Karpas-422 (cell line): ENCODE data around the gene OTOGL. TPM values are rescaled to one million over a fixed set of nuclear protein-coding genes. Genes with fewer than 3 reads are reported as not detected.
"Not testable (repeated sequence)": the region's sequence is repeated elsewhere in the genome, so short reads cannot be mapped to it uniquely, and the experiment has no call there.

Source experiments
- DNase-seq: peaks from one replicate; pipeline ENCODE4 v3.0.0-alpha.2; 2015
- H2AFZ ChIP-seq: fragments of 200-600 bp; sonication (generic); 2 replicates; pipeline ENCODE4 v1.6.1; 2014; ENCODE audit warnings: antibody characterized with exemption, low read length, mixed read lengths
- H3K27ac ChIP-seq: fragments of 200-600 bp; sonication (generic); 2 replicates; pipeline ENCODE4 v1.5.1; 2014; ENCODE audit warnings: mild to moderate bottlenecking, low read length, moderate library complexity
- H3K27me3 ChIP-seq: fragments of 200-600 bp; sonication (generic); 2 replicates; pipeline ENCODE4 v1.6.1; 2014; ENCODE audit warnings: low read length, mixed read lengths
- H3K36me3 ChIP-seq: fragments of 200-600 bp; sonication (generic); 2 replicates; pipeline ENCODE4 v1.6.1; 2014; ENCODE audit warnings: low read length, mixed read lengths; ENCODE audit not compliant: insufficient read depth
- H3K4me1 ChIP-seq: fragments of 200-600 bp; sonication (generic); 2 replicates; pipeline ENCODE4 v1.6.1; 2014; ENCODE audit warnings: mild to moderate bottlenecking, low read length, mixed read lengths
- H3K4me2 ChIP-seq: fragments of 200-600 bp; sonication (generic); 2 replicates; pipeline ENCODE4 v1.6.1; 2014; ENCODE audit warnings: low read length, low read depth, mild to moderate bottlenecking; ENCODE audit not compliant: poor library complexity, severe bottlenecking
- H3K4me3 ChIP-seq: fragments of 200-600 bp; sonication (generic); 2 replicates; pipeline ENCODE4 v1.5.1; 2014; ENCODE audit warnings: mild to moderate bottlenecking, antibody characterized with exemption, low read length, mixed read lengths
- H3K79me2 ChIP-seq: fragments of 200-600 bp; sonication (generic); 2 replicates; pipeline ENCODE4 v1.6.1; 2014; ENCODE audit warnings: mild to moderate bottlenecking, low read length, mixed read lengths
- H3K9ac ChIP-seq: fragments of 200-600 bp; sonication (generic); 2 replicates; pipeline ENCODE4 v1.6.0; 2014; ENCODE audit warnings: low read length
- H3K9me2 ChIP-seq: fragments of 200-600 bp; sonication (generic), shearing (Covaris generic); replicated peaks from 2 replicates; pipeline ENCODE4 v1.6.0; 2014; ENCODE audit warnings: mild to moderate bottlenecking, low read length, moderate library complexity; ENCODE audit not compliant: insufficient read depth
- H3K9me3 ChIP-seq: fragments of 300-700, 200-600 bp; sonication (generic); 2 replicates; pipeline ENCODE4 v1.6.1; 2014; ENCODE audit warnings: low read length, mixed read lengths
- H4K20me1 ChIP-seq: fragments of 200-600 bp; sonication (generic); 2 replicates; pipeline ENCODE4 v1.6.1; 2014; ENCODE audit warnings: mild to moderate bottlenecking, antibody characterized with exemption, low read length, low read depth; ENCODE audit not compliant: insufficient read depth
- total RNA-seq: library from RNA; depleted of rRNA; stranded (reverse); fragments of >200 nt; shearing (Covaris generic); gene quantifications from 2 replicates; pipeline ENCODE4 v1.2.3, GENCODE V29; 2014; ENCODE audit warnings: low replicate concordance

The OTOGL gene
- total RNA-seq, 1 experiment from 2014 or later: not detected

GRCh38 chr12:80241576-80242273 is 142.4 kb downstream of the OTOGL start:
- H3K9ac ChIP-seq: no peak overlapping the region
- no peak for DNase-seq
- H3K27ac ChIP-seq: no peak overlapping the region
- H3K4me1 ChIP-seq: no peaks in the 10 kb centered on the region
- no peaks in the 10 kb centered on the region for H4K20me1 ChIP-seq
- no peaks in the 10 kb centered on the region for H3K36me3 ChIP-seq
- no peak overlapping the region for H2AFZ ChIP-seq
- H3K4me3 ChIP-seq: no peak overlapping the region
- no peaks in the 10 kb centered on the region for H3K79me2 ChIP-seq
- H3K9me2 ChIP-seq: no peaks in the 10 kb centered on the region
- no peaks in the 10 kb centered on the region for H3K27me3 ChIP-seq
- 0 out of 2 replicates have a peak, but pooled peaks cover 2% of the 10 kb centered on the region for H3K9me3 ChIP-seq
- no peak overlapping the region for H3K4me2 ChIP-seq

GRCh38 chr12:80242321-80242720 is 143.0 kb downstream of the OTOGL start:
- no peaks in the 10 kb centered on the region for H4K20me1 ChIP-seq
- no peak overlapping the region for H3K27ac ChIP-seq
- no peaks in the 10 kb centered on the region for H3K79me2 ChIP-seq
- H3K9me3 ChIP-seq: 0 out of 2 replicates have a peak, but pooled peaks cover 2% of the 10 kb centered on the region
- no peak for DNase-seq
- no peak overlapping the region for H3K4me3 ChIP-seq
- no peaks in the 10 kb centered on the region for H3K4me1 ChIP-seq
- no peaks in the 10 kb centered on the region for H3K9me2 ChIP-seq
- no peaks in the 10 kb centered on the region for H3K36me3 ChIP-seq
- no peak overlapping the region for H3K9ac ChIP-seq
- no peak overlapping the region for H2AFZ ChIP-seq
- H3K27me3 ChIP-seq: no peaks in the 10 kb centered on the region
- no peak overlapping the region for H3K4me2 ChIP-seq

DNA sequence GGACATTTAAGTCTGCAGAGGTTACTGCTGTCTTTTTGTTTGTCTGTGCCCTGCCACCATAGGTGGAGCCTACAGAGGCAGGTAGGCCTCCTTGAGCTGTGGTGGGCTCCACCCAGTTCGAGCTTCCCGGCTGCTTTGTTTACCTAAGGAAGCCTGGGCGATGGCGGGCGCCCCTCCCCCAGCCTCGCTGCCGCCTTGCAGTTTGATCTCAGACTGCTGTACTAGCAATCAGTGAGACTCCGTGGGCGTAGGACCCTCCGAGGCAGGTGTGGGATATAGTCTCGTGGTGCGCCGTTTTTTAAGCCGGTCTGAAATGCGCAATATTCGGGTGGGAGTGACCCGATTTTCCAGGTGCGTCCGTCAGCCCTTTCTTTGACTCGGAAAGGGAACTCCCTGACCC is 150.2 kb downstream of the OTOGL start:
- H3K4me1 ChIP-seq, H3K9ac ChIP-seq, H3K9me3 ChIP-seq, H3K9me2 ChIP-seq, H2AFZ ChIP-seq, H3K4me3 ChIP-seq, H4K20me1 ChIP-seq, H3K79me2 ChIP-seq, H3K36me3 ChIP-seq, H3K27me3 ChIP-seq, H3K27ac ChIP-seq, H3K4me2 ChIP-seq, DNase-seq: not testable (repeated sequence)

- H3K9me2 ChIP-seq: no peaks in the 10 kb centered on the region
- no peaks in the 10 kb centered on the region for H3K27me3 ChIP-seq
- DNase-seq: no peak
- H3K4me2 ChIP-seq: no peak overlapping the region
- H3K36me3 ChIP-seq: no peaks in the 10 kb centered on the region
- H3K27ac ChIP-seq: no peak overlapping the region
- no peak overlapping the region for H2AFZ ChIP-seq
- no peaks in the 10 kb centered on the region for H3K9me3 ChIP-seq
- H3K4me1 ChIP-seq: no peaks in the 10 kb centered on the region
- H3K4me3 ChIP-seq: no peak overlapping the region
- H3K9ac ChIP-seq: no peak overlapping the region
- H3K79me2 ChIP-seq: no peaks in the 10 kb centered on the region
- no peaks in the 10 kb centered on the region for H4K20me1 ChIP-seq
Observed at GRCh38 chr12:80257920-80258319, 158.6 kb downstream of the OTOGL start.

GRCh38 chr12:80260269-80260668 is 160.9 kb downstream of the OTOGL start:
- H3K4me1 ChIP-seq: no peaks in the 10 kb centered on the region
- H2AFZ ChIP-seq: no peak overlapping the region
- no peak overlapping the region for H3K9ac ChIP-seq
- no peaks in the 10 kb centered on the region for H4K20me1 ChIP-seq
- no peaks in the 10 kb centered on the region for H3K9me2 ChIP-seq
- H3K4me2 ChIP-seq: no peak overlapping the region
- H3K27me3 ChIP-seq: no peaks in the 10 kb centered on the region
- no peaks in the 10 kb centered on the region for H3K9me3 ChIP-seq
- no peak overlapping the region for H3K4me3 ChIP-seq
- no peak for DNase-seq
- no peaks in the 10 kb centered on the region for H3K36me3 ChIP-seq
- H3K27ac ChIP-seq: no peak overlapping the region
- H3K79me2 ChIP-seq: no peaks in the 10 kb centered on the region

DNA sequence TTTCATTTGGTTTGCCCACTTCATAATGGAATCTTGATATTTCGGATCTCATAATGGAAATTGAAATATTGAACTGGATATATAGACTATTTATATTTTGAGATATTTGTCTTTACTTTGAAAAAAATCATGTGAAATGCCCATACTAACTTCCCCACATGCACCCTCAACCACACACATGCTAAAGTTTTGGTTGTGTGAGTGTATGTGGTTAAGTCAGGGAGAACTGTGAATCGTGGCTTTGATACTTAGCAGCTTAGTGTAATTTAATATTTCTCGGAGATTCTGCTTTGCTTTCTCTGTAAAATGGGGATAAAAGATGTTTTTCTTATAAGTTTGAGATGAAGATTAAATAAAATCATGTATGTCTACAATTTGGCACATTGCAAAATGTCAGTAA is 162.1 kb downstream of the OTOGL start:
- H4K20me1 ChIP-seq: no peaks in the 10 kb centered on the region
- H3K27ac ChIP-seq: no peak overlapping the region
- no peak overlapping the region for H3K9ac ChIP-seq
- no peak overlapping the region for H3K4me3 ChIP-seq
- no peaks in the 10 kb centered on the region for H3K27me3 ChIP-seq
- H3K4me2 ChIP-seq: no peak overlapping the region
- H3K9me2 ChIP-seq: no peaks in the 10 kb centered on the region
- no peaks in the 10 kb centered on the region for H3K36me3 ChIP-seq
- no peaks in the 10 kb centered on the region for H3K9me3 ChIP-seq
- H2AFZ ChIP-seq: no peak overlapping the region
- H3K79me2 ChIP-seq: no peaks in the 10 kb centered on the region
- no peak for DNase-seq
- no peaks in the 10 kb centered on the region for H3K4me1 ChIP-seq

- no peak overlapping the region for H2AFZ ChIP-seq
- no peak overlapping the region for H3K4me3 ChIP-seq
- no peaks in the 10 kb centered on the region for H3K36me3 ChIP-seq
- H3K27ac ChIP-seq: no peak overlapping the region
- no peaks in the 10 kb centered on the region for H3K4me1 ChIP-seq
- H3K9me2 ChIP-seq: no peaks in the 10 kb centered on the region
- no peaks in the 10 kb centered on the region for H3K9me3 ChIP-seq
- H3K27me3 ChIP-seq: no peaks in the 10 kb centered on the region
- H3K79me2 ChIP-seq: no peaks in the 10 kb centered on the region
- no peaks in the 10 kb centered on the region for H4K20me1 ChIP-seq
- H3K4me2 ChIP-seq: no peak overlapping the region
- DNase-seq: no peak
- no peak overlapping the region for H3K9ac ChIP-seq
Observed at GRCh38 chr12:80262346-80262745, 163.0 kb downstream of the OTOGL start.

GRCh38 chr12:80262771-80263170 is 163.4 kb downstream of the OTOGL start:
- Histone ChIP-seq H3K79me2 (no peaks in the 10 kb centered on the region), H3K9me3 (no peaks in the 10 kb centered on the region), H3K4me3 (no peak overlapping the region), H3K4me2 (no peak overlapping the region), H3K27me3 (no peaks in the 10 kb centered on the region), H3K9me2 (no peaks in the 10 kb centered on the region), H3K9ac (no peak overlapping the region), H3K27ac (no peak overlapping the region), H3K36me3 (no peaks in the 10 kb centered on the region), H2AFZ (no peak overlapping the region), H3K4me1 (no peaks in the 10 kb centered on the region), H4K20me1 (no peaks in the 10 kb centered on the region)
- no peak for DNase-seq
